Measurements from ENCODE around the gene EPHA8.

- TF ChIP-seq CTCF (IDR thresholded peaks at IDR 0.05), result no peak
- no peak for TF ChIP-seq POLR2A (IDR thresholded peaks at IDR 0.05)
Observed at GRCh38 chr1:22588899-22589422, 25.7 kb downstream of the EPHA8 start.

Data from testis (tissue), 2 donors.